HUES64 (cell line): ENCODE data around the gene CRYGC. TPM values are rescaled to one million over a fixed set of nuclear protein-coding genes. Genes with fewer than 3 reads are reported as not detected.

ENCODE experiments used
- H3K27ac ChIP-seq: 2 replicates; pipeline ENCODE4 v1.7.0; 2013; ENCODE audit warnings: low read depth, low read length, inconsistent platforms
- H3K27me3 ChIP-seq: 2 replicates; pipeline ENCODE4 v1.6.1; 2013; ENCODE audit warnings: mild to moderate bottlenecking, low read length; ENCODE audit not compliant: insufficient read depth
- H3K36me3 ChIP-seq: 2 replicates; pipeline ENCODE4 v1.6.1; 2013; ENCODE audit warnings: mild to moderate bottlenecking, low read length; ENCODE audit not compliant: insufficient read depth
- H3K4me1 ChIP-seq: 2 replicates; pipeline ENCODE4 v1.6.1; 2013; ENCODE audit warnings: mild to moderate bottlenecking, low read length, moderate library complexity; ENCODE audit not compliant: insufficient read depth
- H3K4me3 ChIP-seq: 2 replicates; pipeline ENCODE4 v1.5.1; 2013; ENCODE audit warnings: mild to moderate bottlenecking, low read length, moderate library complexity
- H3K9ac ChIP-seq: 2 replicates; pipeline ENCODE4 v1.6.1; 2013; ENCODE audit warnings: mild to moderate bottlenecking, low read depth, low read length
- H3K9me3 ChIP-seq: 2 replicates; pipeline ENCODE4 v1.6.1; 2013; ENCODE audit warnings: low read depth, low read length; ENCODE audit not compliant: insufficient read depth
- WGBS: fragments of 150-250, 120-280 bp; methylation state at CpG from one replicate; pipeline ENCODE4 v1.1.7; 2013; ENCODE audit warnings: missing lambda C conversion rate; 5-methylcytosine and 5-hydroxymethylcytosine counted together
- polyA plus RNA-seq, 2 experiments: library from polyadenylated mRNA; stranded (reverse); fragments of 50-300 nt; gene quantifications; one replicate each; pipeline ENCODE4 v1.2.3, GENCODE V29; 2013

The CRYGC gene, protein sequence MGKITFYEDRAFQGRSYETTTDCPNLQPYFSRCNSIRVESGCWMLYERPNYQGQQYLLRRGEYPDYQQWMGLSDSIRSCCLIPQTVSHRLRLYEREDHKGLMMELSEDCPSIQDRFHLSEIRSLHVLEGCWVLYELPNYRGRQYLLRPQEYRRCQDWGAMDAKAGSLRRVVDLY
- polyA plus RNA-seq (2013, experiment 1 of 2): not detected
- polyA plus RNA-seq (2013, experiment 2 of 2): not detected

DNA sequence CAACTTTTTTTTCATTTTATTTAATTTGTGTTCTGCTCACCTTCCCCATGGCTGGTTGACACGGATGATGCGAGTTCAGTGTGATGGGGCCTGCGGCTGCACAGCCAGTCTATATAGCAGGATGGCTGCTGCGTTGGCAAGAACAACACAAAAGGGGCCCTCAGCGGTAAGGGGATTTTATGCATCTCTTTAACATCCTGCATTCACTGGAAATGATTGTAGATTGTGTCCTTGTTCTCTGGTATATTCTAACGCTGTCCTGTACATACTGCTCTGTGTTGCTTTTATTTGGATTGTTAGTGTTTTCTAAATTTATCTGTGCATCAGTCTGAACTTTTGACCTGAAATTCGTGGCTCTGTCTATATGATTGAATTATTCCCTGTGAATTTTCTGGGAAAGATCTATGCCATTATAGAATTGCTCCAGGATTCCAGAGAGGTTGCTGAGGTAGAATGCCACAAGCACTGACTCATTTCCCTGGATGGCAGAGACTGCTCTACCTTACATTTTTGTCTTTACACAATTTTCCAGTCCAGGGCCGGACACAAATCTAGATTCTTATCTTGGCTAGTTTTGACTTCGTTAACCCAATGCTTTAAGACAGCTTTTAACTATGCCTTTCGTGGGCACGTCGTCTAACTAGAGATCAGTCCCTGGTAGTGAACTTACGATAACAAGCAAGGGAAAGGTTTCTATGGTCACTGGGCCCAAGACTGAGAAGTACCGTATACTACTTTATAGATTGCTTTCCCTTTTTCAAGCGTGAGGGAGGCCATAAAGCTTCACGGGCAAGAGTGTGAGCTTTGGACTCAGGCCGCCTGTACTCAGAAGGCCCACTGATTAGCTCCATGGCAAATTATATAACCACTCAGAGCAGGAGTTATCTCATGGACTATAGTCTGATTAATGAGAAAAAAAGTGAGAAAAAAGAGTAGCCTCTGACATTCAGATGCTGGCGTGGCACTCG is at the start of gene CRYGC:
CRYGC (minus strand) TSS at position 85 of the 968 bp plus-strand sequence; CDS start at position 49, 36 bp downstream.
- no peak within 1 kb of the TSS for H3K27ac ChIP-seq
- no peak within 1 kb of the TSS for H3K9ac ChIP-seq
- 90% methylated on average over 19 of the region's 19 CpGs for WGBS
- no peaks in the 10 kb centered on the region for H3K36me3 ChIP-seq
- no peaks in the 10 kb centered on the region for H3K27me3 ChIP-seq
- no peak within 1 kb of the TSS for H3K4me3 ChIP-seq
- H3K4me1 ChIP-seq: 0 out of 2 replicates have a peak, but pooled peaks cover 5% of the 10 kb centered on the region
- H3K9me3 ChIP-seq: no peaks in the 10 kb centered on the region

DNA sequence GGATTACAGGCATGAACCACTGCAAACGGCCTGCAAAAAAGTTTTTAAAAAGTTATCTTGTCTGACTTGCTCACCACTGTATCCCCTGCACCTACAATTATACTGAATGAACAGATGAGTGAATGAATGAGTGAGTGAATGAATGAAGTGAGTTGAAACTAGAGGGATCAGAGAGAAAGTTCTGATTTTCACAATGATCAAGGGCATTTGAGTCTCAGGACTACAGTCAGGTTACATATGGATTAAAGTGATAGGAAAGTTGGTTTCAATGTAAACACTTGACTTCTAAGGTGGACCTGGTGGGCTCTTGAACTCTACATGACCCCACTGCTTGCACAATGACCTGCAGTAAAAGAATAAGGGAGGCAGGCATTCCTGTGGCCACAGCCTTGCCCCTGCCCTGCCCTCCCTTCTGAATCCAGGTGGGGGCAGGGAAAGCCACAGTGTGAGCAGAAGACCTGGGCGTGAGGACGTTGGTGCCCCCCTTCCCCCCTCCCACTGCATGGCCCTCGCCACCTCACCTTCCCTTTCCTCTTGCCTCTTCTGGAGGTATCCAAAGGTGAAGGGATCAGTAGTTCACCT is 49.5 kb upstream of the CRYGC start:
- no peak overlapping the region for H3K4me3 ChIP-seq
- no peak overlapping the region for H3K27ac ChIP-seq
- H3K9me3 ChIP-seq: no peaks in the 10 kb centered on the region
- WGBS: 63% methylated on average over 3 of the region's 4 CpGs
- H3K4me1 ChIP-seq: peaks cover 9% of the 10 kb centered on the region
- H3K27me3 ChIP-seq: no peaks in the 10 kb centered on the region
- H3K9ac ChIP-seq: no peak overlapping the region
- no peaks in the 10 kb centered on the region for H3K36me3 ChIP-seq

DNA sequence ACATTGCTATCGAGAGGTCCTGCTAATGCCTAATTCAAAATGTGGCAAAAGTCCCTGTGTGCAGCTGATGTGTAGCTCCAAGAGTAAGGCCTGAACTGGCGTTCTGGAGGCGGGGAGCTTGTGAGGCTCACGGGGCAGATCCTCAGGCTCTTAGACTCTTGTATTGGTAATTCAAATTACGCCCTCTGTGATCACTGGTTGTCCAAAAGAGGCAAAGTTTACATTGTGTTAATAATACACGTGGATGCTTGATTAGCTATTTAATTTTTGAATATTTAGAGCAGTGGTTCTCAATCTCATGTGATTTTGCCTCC is 46.2 kb upstream of the CRYGC start:
- 78% methylated on average over 6 of the region's 6 CpGs for whole genome bisulfite sequencing
- Histone ChIP-seq H3K27me3 (no peaks in the 10 kb centered on the region), H3K36me3 (no peaks in the 10 kb centered on the region), H3K9me3 (no peaks in the 10 kb centered on the region), H3K4me3 (no peak overlapping the region), H3K4me1 (no peaks in the 10 kb centered on the region), H3K9ac (no peak overlapping the region), H3K27ac (no peak overlapping the region)

DNA sequence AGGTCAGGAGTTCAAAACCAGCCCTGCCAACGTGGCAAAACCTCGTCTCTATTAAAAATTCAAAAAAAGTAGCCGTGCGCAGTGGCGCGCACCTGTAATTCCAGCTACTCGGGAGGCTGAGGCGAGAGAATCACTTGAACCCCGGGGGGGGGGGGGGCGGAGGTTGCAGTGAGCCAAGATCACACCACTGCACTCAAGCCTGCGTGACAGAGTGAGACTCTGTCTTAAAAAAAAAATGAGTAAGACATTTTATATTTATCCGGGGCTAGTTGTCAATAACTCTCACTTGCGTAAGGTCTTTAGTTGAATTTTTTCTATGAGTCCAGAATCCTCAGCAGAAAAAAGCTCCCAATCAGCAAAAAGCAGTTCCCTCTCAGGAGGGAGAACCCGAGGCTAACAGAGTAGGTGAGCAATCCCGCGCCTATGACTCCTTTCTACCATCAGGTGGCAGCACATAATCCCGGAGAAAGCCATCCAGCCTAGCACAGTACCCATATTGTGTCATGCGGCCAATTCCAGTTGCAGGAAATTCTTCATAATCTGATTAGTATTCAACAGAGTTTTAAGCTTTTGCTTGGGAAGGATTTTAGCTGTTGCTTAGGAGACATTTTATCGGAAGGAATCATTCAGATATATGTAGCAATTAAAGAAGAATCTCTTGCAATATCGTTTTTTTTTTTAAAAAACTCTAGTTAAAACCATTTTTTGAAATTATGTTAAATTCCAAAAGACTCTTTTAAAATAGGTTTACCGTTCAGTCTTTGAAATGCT is 45.6 kb upstream of the CRYGC start:
- no peak overlapping the region for H3K9ac ChIP-seq
- no peaks in the 10 kb centered on the region for H3K9me3 ChIP-seq
- 61% methylated on average over 21 of the region's 21 CpGs for WGBS
- no peak overlapping the region for H3K27ac ChIP-seq
- H3K36me3 ChIP-seq: no peaks in the 10 kb centered on the region
- no peak overlapping the region for H3K4me3 ChIP-seq
- H3K4me1 ChIP-seq: no peaks in the 10 kb centered on the region
- H3K27me3 ChIP-seq: no peaks in the 10 kb centered on the region

DNA sequence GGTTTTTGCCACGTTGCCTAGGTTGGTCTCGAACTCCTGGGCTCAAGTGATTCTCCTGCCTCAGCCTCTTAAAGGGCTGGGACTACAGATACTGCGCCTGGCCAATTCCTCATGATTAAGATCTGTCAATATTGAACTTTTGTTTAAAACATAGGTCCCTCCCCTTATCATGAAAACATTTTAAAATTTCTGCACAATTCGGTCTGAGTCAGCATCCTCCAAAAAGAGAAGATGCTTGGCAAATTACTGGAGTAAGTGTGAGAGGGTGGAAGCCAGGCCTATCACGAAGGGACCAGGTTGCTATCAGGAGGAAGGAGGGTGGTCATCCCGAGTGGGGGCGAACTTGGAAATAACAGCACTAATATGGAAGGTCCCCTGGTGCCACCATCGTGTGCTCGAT is 44.5 kb upstream of the CRYGC start:
- Histone ChIP-seq H3K27ac (no peak overlapping the region), H3K27me3 (no peaks in the 10 kb centered on the region), H3K36me3 (no peaks in the 10 kb centered on the region), H3K9ac (no peak overlapping the region), H3K9me3 (no peaks in the 10 kb centered on the region), H3K4me3 (no peak overlapping the region), H3K4me1 (no peaks in the 10 kb centered on the region)
- 92% methylated on average over 9 of the region's 9 CpGs for WGBS

DNA sequence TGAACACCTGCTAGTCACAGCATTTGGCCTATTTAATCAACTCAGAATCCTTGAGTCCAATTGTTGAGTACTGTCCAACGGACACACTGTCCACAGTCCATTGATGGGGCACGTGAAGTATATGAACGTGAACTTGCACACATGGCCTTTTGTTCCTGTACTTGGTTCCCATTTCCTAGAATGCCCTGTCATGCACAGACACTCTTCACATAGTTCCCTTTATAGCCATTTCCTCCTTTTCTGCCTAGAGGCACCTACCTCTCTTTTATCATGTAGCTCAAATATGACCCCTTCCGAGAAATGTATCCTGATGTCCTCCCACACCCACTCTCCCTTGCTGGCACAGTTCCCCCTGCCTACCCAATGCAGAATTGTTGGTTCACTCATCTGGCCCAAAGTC is 42.5 kb upstream of the CRYGC start:
- H3K27me3 ChIP-seq: no peaks in the 10 kb centered on the region
- H3K27ac ChIP-seq: no peak overlapping the region
- no peak overlapping the region for H3K4me3 ChIP-seq
- H3K9me3 ChIP-seq: no peaks in the 10 kb centered on the region
- 92% methylated on average over 4 of the region's 4 CpGs for WGBS
- H3K36me3 ChIP-seq: no peaks in the 10 kb centered on the region
- no peaks in the 10 kb centered on the region for H3K4me1 ChIP-seq
- no peak overlapping the region for H3K9ac ChIP-seq

DNA sequence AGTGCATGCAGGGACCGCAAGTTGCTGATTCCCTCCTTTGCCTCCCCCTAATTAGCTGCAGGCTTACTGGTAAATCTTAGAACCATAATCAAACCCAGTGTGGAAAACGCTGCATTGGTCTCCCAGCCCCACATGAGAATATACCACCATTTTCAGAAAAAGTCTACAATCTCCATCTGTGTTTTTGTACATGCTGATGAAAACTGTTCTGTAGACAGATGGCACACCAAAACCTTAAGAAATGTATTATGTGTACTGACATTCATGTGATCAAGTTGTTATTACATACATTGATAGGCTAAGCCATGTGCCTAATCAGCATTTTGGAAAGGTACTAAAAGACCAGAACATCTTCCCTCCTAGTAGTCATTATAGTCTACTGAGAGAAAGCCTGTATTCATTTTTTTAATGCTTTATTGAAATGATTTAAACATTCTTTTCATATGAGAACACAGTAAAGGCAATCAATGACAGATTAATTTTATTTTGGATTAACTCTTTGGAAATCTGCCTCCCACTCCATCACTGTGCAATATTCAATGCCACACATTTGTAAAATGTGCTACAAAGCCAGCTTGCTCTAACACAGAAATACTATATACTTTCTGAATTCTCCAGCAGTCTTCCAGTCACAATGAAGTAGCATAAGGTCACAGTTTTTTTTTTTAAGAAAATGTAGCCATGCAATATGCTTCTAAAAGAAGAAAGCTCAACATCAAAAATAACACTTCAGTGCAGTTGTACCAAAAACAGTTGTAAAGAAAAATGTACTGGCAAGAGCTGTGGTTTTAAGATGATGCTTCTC is 35.5 kb upstream of the CRYGC start:
- Histone ChIP-seq H3K4me1 (0 out of 2 replicates have a peak, but pooled peaks cover 3% of the 10 kb centered on the region), H3K9me3 (no peaks in the 10 kb centered on the region), H3K4me3 (no peak overlapping the region), H3K9ac (no peak overlapping the region), H3K36me3 (no peaks in the 10 kb centered on the region), H3K27ac (no peak overlapping the region), H3K27me3 (no peaks in the 10 kb centered on the region)
- 91% methylated on average over 2 of the region's 2 CpGs for WGBS

DNA sequence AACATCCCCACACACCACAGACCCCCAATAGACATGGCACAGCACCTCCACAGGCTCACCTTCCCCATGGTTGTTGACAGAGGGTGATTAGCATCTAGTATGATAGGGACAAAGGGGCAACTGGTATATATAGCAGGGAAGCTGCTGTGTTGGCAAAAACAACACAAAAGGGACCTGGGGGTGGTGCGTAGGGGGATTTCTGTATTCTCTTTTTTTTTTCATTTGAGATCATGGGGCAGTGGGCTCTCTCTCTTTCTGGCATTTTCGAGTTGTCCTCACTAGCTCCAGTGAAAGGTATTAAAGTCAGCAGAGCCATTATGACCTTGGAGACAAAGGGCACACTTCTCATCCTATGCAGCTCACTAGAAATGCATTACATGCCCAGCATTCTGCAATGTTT is 33.9 kb upstream of the CRYGC start, which contains the start of gene CRYGA:
CRYGA (minus strand) TSS at position 101 of the 400 bp plus-strand sequence; CDS start at position 68, 33 bp downstream.
- H3K27ac ChIP-seq: no peak within 1 kb of the TSS
- no peak within 1 kb of the TSS for H3K9ac ChIP-seq
- 0 out of 2 replicates have a peak, but pooled peaks cover 3% of the 10 kb centered on the region for H3K4me1 ChIP-seq
- H3K27me3 ChIP-seq: no peaks in the 10 kb centered on the region
- WGBS: 89% methylated on average over 2 of the region's 2 CpGs
- no peaks in the 10 kb centered on the region for H3K9me3 ChIP-seq
- no peaks in the 10 kb centered on the region for H3K36me3 ChIP-seq
- no peak within 1 kb of the TSS for H3K4me3 ChIP-seq

DNA sequence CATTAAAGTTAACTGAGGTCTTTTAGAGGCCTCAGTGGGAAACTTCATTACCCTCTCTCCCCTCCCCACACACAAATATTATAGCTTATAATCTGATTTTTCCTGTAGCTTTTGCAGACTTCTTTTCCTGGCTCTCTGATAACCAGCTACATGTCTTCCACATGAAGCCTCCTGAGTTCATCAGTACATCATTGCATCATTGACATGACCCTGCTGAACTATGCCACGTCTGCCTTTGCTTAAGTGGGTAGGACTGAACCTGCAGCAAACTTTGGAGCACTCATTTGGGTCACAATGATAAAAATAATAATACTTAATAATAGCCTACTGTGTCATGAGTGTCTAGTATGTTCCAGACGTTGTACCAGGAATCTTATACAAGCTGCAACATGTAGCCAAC is 26.8 kb upstream of the CRYGC start:
- Histone ChIP-seq H3K36me3 (no peaks in the 10 kb centered on the region), H3K9ac (no peak overlapping the region), H3K4me3 (no peak overlapping the region), H3K4me1 (no peaks in the 10 kb centered on the region), H3K9me3 (no peaks in the 10 kb centered on the region), H3K27ac (no peak overlapping the region), H3K27me3 (no peaks in the 10 kb centered on the region)
- 81% methylated on average over 2 of the region's 2 CpGs for WGBS

DNA sequence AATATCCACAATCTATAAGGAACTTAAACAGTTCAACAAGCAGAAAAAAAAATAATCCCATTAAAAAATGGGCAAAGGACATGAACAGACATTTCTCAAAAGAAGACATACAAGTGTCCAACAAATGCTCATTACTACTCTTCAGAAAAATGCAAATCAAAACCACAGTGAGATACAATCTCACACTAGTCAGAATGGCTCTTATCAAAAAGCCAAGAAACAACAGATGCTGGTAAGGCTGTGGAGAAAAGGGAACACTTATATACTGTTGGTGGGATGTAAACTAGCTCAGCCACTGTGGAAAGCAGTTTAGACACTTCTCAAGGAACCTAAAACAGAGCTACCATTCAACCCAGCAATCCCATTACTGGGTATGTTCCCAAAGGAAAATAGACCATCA is 23.5 kb upstream of the CRYGC start:
- Histone ChIP-seq H3K36me3 (no peaks in the 10 kb centered on the region), H3K4me3 (no peak overlapping the region), H3K27me3 (no peaks in the 10 kb centered on the region), H3K9ac (no peak overlapping the region), H3K4me1 (no peaks in the 10 kb centered on the region), H3K9me3 (no peaks in the 10 kb centered on the region), H3K27ac (no peak overlapping the region)
